NCI-H2227 treated with DMSO at 0.1 percent for 48 hours (cell line): Measurements from ENCODE around the gene RAB11FIP4.

Source experiments
- DNase-seq: peaks from one replicate; lab custom pipeline; 2025; lab: John Stamatoyannopoulos, UW

RAB11FIP4 gene

GRCh38 chr17:31497994-31498826 lies 106.7 kb downstream of the RAB11FIP4 start:
- no peak for DNase-seq

GRCh38 chr17:31499771-31500554 lies 108.5 kb downstream of the RAB11FIP4 start:
- no peak for DNase-seq

GRCh38 chr17:31506517-31506916 lies 115.0 kb downstream of the RAB11FIP4 start:
- no peak for DNase-seq

- no peak for DNase-seq
Observed at GRCh38 chr17:31508288-31509094, 117.0 kb downstream of the RAB11FIP4 start.

GRCh38 chr17:31509095-31509804 lies 117.8 kb downstream of the RAB11FIP4 start:
- DNase-seq: no peak

GRCh38 chr17:31509805-31510177 lies 118.3 kb downstream of the RAB11FIP4 start:
- DNase-seq: no peak

GRCh38 chr17:31510308-31511194 lies 119.1 kb downstream of the RAB11FIP4 start:
- no peak for DNase-seq

- DNase-seq: no peak
Observed at GRCh38 chr17:31511195-31511578, 119.7 kb downstream of the RAB11FIP4 start.

GRCh38 chr17:31511580-31511979 lies 120.1 kb downstream of the RAB11FIP4 start:
- no peak for DNase-seq

GRCh38 chr17:31512104-31512740 lies 120.7 kb downstream of the RAB11FIP4 start:
- no peak for DNase-seq

GRCh38 chr17:31512796-31513195 lies 121.3 kb downstream of the RAB11FIP4 start:
- no peak for DNase-seq

GRCh38 chr17:31513731-31514427 lies 122.4 kb downstream of the RAB11FIP4 start:
- DNase-seq: no peak

GRCh38 chr17:31515267-31515666 lies 123.8 kb downstream of the RAB11FIP4 start:
- DNase-seq: no peak

GRCh38 chr17:31517524-31517923 lies 126.0 kb downstream of the RAB11FIP4 start:
- DNase-seq: no peak

- no peak for DNase-seq
Observed at GRCh38 chr17:31518478-31518877, 127.0 kb downstream of the RAB11FIP4 start.

- no peak for DNase-seq
Observed at GRCh38 chr17:31521632-31522283, 130.3 kb downstream of the RAB11FIP4 start.

GRCh38 chr17:31522284-31522931 lies 130.9 kb downstream of the RAB11FIP4 start:
- DNase-seq: no peak

- no peak for DNase-seq
Observed at GRCh38 chr17:31522987-31523495, 131.6 kb downstream of the RAB11FIP4 start.
